Neural progenitor cell (in vitro differentiated cells): ENCODE data around the gene STN1. TPM values are rescaled to one million over a fixed set of nuclear protein-coding genes. Genes with fewer than 3 reads are reported as not detected.
"Not testable (repeated sequence)": the region's sequence is repeated elsewhere in the genome, so short reads cannot be mapped to it uniquely, and the experiment has no call there.

Experiments
- DNase-seq: peaks from one replicate; pipeline ENCODE4 v3.0.0-alpha.2; 2016; ENCODE audit warnings: low spot score
- H2AFZ ChIP-seq: fragments of 200-600 bp; sonication (generic); replicated peaks from 2 replicates; pipeline ENCODE4 v1.6.1; 2016; ENCODE audit warnings: antibody characterized with exemption
- H3F3A ChIP-seq: fragments of 200-600 bp; sonication (generic); 2 replicates; pipeline ENCODE4 v1.6.1; 2016; ENCODE audit warnings: antibody characterized with exemption, low read depth
- H3K27ac ChIP-seq: fragments of 200-600 bp; sonication (generic); 2 replicates; pipeline ENCODE4 v1.5.1; 2016; ENCODE audit warnings: mild to moderate bottlenecking
- H3K27me3 ChIP-seq: fragments of 200-600 bp; sonication (generic); 2 replicates; pipeline ENCODE4 v1.6.1; 2016; ENCODE audit warnings: mild to moderate bottlenecking, moderate library complexity
- H3K36me3 ChIP-seq: fragments of 200-600 bp; sonication (generic); 2 replicates; pipeline ENCODE4 v1.5.1; 2016
- H3K4me1 ChIP-seq: fragments of 200-600 bp; sonication (generic); 2 replicates; pipeline ENCODE4 v1.6.1; 2016; ENCODE audit warnings: mixed run types
- H3K4me2 ChIP-seq: fragments of 200-600 bp; sonication (generic); 2 replicates; pipeline ENCODE4 v1.6.1; 2016
- H3K4me3 ChIP-seq: fragments of 200-600 bp; sonication (generic); 2 replicates; pipeline ENCODE4 v1.5.1; 2016
- H3K79me2 ChIP-seq: fragments of 200-600 bp; sonication (generic); 2 replicates; pipeline ENCODE4 v1.6.1; 2016; ENCODE audit warnings: low read depth
- H3K9ac ChIP-seq: fragments of 200-600 bp; sonication (generic); 2 replicates; pipeline ENCODE4 v1.6.1; 2016
- H3K9me3 ChIP-seq: fragments of 200-600 bp; sonication (generic); 2 replicates; pipeline ENCODE4 v1.5.1; 2016; ENCODE audit warnings: low read depth
- H4K20me1 ChIP-seq: fragments of 200-600 bp; sonication (generic); 2 replicates; pipeline ENCODE4 v1.6.1; 2016; ENCODE audit warnings: low read depth
- H3K27ac Mint-ChIP-seq: 3 replicates; pipeline ENCODE4 v1.8.0; 2021; ENCODE audit warnings: mixed read lengths
- H3K27me3 Mint-ChIP-seq: 2 replicates; pipeline ENCODE4 v1.8.0; 2022; ENCODE audit warnings: low read depth, mild to moderate bottlenecking, inconsistent platforms, moderate library complexity, mixed read lengths; ENCODE audit not compliant: insufficient read depth
- H3K36me3 Mint-ChIP-seq: 3 replicates; pipeline ENCODE4 v1.8.0; 2021; ENCODE audit warnings: mixed read lengths
- H3K4me1 Mint-ChIP-seq: 3 replicates; pipeline ENCODE4 v1.8.0; 2021; ENCODE audit warnings: mixed read lengths
- H3K4me3 Mint-ChIP-seq: 3 replicates; pipeline ENCODE4 v1.8.0; 2021; ENCODE audit warnings: mild to moderate bottlenecking, moderate library complexity, mixed read lengths
- H3K9me3 Mint-ChIP-seq: 3 replicates; pipeline ENCODE4 v1.8.0; 2020; ENCODE audit warnings: mixed read lengths
- CTCF ChIP-seq: fragments of 200-600 bp; sonication (generic); IDR thresholded peaks from 2 replicates; pipeline ENCODE4 v1.5.1; 2017; ENCODE audit warnings: antibody characterized with exemption, mild to moderate bottlenecking
- EZH2 ChIP-seq: fragments of 200-600 bp; sonication (generic); IDR thresholded peaks from 2 replicates; pipeline ENCODE4 v1.6.1; 2017; ENCODE audit warnings: antibody characterized with exemption, mild to moderate bottlenecking, moderate library complexity
- EZH2phosphoT487 ChIP-seq: fragments of 200-600 bp; sonication (generic); IDR thresholded peaks from 2 replicates; pipeline ENCODE4 v1.6.1; 2017; ENCODE audit warnings: antibody characterized with exemption
- total RNA-seq: library from RNA; depleted of rRNA; stranded (reverse); fragments of >200 nt; gene quantifications from 2 replicates; pipeline ENCODE4 v1.2.3, GENCODE V29; 2015; ENCODE audit warnings: low replicate concordance

Gene STN1
- total RNA-seq, 1 donor from 2014 or later: 32.0 TPM

- Mint-ChIP-seq H3K9me3 (no peaks in the 10 kb centered on the region), H3K36me3 (peaks cover 5% of the 10 kb centered on the region), H3K4me3 (no peak overlapping the region), H3K27ac (no peak overlapping the region), H3K27me3 (peaks cover 3% of the 10 kb centered on the region), H3K4me1 (peaks cover 39% of the 10 kb centered on the region)
- Histone ChIP-seq H3K4me2 (no peak overlapping the region), H3K4me1 (peaks cover 3% of the 10 kb centered on the region), H3K36me3 (no peaks in the 10 kb centered on the region), H3K27me3 (peaks cover 11% of the 10 kb centered on the region), H3K79me2 (no peaks in the 10 kb centered on the region), H3K27ac (no peak overlapping the region), H3K9me3 (no peaks in the 10 kb centered on the region), H3F3A (no peaks in the 10 kb centered on the region), H3K4me3 (no peak overlapping the region), H3K9ac (no peak overlapping the region), H2AFZ (no peak overlapping the region), H4K20me1 (peaks cover 5% of the 10 kb centered on the region)
- TF ChIP-seq EZH2phosphoT487: no peak
- no peak for DNase-seq
Measured at GRCh38 chr10:103847346-103847745, 70.6 kb downstream of the STN1 start.

- Histone ChIP-seq H3K4me3 (no peak overlapping the region), H3K36me3 (no peaks in the 10 kb centered on the region), H2AFZ (no peak overlapping the region), H3K79me2 (no peaks in the 10 kb centered on the region), H3K4me2 (no peak overlapping the region), H3K4me1 (peaks cover 7% of the 10 kb centered on the region), H4K20me1 (peaks cover 3% of the 10 kb centered on the region), H3F3A (peaks cover 3% of the 10 kb centered on the region), H3K9ac (no peak overlapping the region), H3K9me3 (no peaks in the 10 kb centered on the region), H3K27me3 (peaks cover 7% of the 10 kb centered on the region), H3K27ac (no peak overlapping the region)
- H3K27me3 Mint-ChIP-seq: peaks cover under 1% of the 10 kb centered on the region
- no peak for DNase-seq
- TF ChIP-seq EZH2: no peak
- no peak for TF ChIP-seq CTCF
- TF ChIP-seq EZH2phosphoT487: no peak
- no peaks in the 10 kb centered on the region for H3K9me3 Mint-ChIP-seq
- H3K36me3 Mint-ChIP-seq: peaks cover 5% of the 10 kb centered on the region
- peaks cover 41% of the 10 kb centered on the region for H3K4me1 Mint-ChIP-seq
- H3K4me3 Mint-ChIP-seq: no peak overlapping the region
- no peak overlapping the region for H3K27ac Mint-ChIP-seq
Measured at GRCh38 chr10:103845972-103846371, 72.0 kb downstream of the STN1 start.

- H3K36me3 ChIP-seq, H3K79me2 ChIP-seq, H3K4me3 Mint-ChIP-seq, H3K27ac ChIP-seq, H4K20me1 ChIP-seq, H3K4me3 ChIP-seq, H3K4me2 ChIP-seq, H3K36me3 Mint-ChIP-seq, H2AFZ ChIP-seq, H3K9ac ChIP-seq, H3K9me3 ChIP-seq, H3K27me3 Mint-ChIP-seq, DNase-seq, H3K9me3 Mint-ChIP-seq, H3K27ac Mint-ChIP-seq, H3F3A ChIP-seq: not testable (repeated sequence)
- peaks cover 43% of the 10 kb centered on the region for H3K4me1 Mint-ChIP-seq
- Histone ChIP-seq H3K4me1 (peaks cover 13% of the 10 kb centered on the region), H3K27me3 (peaks cover 13% of the 10 kb centered on the region)
Measured at GRCh38 chr10:103845346-103845745, 72.6 kb downstream of the STN1 start.

- Mint-ChIP-seq H3K27me3 (no peaks in the 10 kb centered on the region), H3K4me1 (peaks cover 47% of the 10 kb centered on the region), H3K9me3 (no peaks in the 10 kb centered on the region), H3K27ac (peak overlapping the region; percentile 75), H3K4me3 (no peak overlapping the region), H3K36me3 (no peaks in the 10 kb centered on the region)
- Histone ChIP-seq H3F3A (peaks cover 16% of the 10 kb centered on the region), H3K9me3 (no peaks in the 10 kb centered on the region), H4K20me1 (peaks cover 18% of the 10 kb centered on the region), H3K79me2 (no peaks in the 10 kb centered on the region), H3K4me1 (peaks cover 21% of the 10 kb centered on the region), H2AFZ (no peak overlapping the region), H3K9ac (no peak overlapping the region), H3K27ac (no peak overlapping the region), H3K4me3 (no peak overlapping the region), H3K4me2 (no peak overlapping the region), H3K36me3 (no peaks in the 10 kb centered on the region), H3K27me3 (peaks cover 26% of the 10 kb centered on the region)
- no peak for TF ChIP-seq CTCF
- TF ChIP-seq EZH2phosphoT487: no peak
- TF ChIP-seq EZH2: no peak
- DNase-seq: no peak
Measured at GRCh38 chr10:103843854-103844570, 74.0 kb downstream of the STN1 start.
